Heart left ventricle (tissue), 13 donors: ENCODE data around the gene PIK3IP1.

Experiments
- CTCF ChIP-seq, 12 donors: fragments of 200-600 bp; sonication (generic) in 4 of 12; IDR thresholded peaks; one replicate each; pipeline versions ENCODE4 v1.5.0 to v1.8.0; 2018 to 2022; ENCODE audit warnings: antibody characterized with exemption in 12 of 12, mild to moderate bottlenecking in 5 of 12
- POLR2A ChIP-seq, 2 donors: fragments of 450-650 bp; IDR thresholded peaks; one replicate each; pipeline ENCODE4 v1.6.1; 2017; ENCODE audit warnings: antibody characterized with exemption in 2 of 2, mild to moderate bottlenecking in 2 of 2, moderate library complexity in 2 of 2
- donor health status: ischemic (EF 13 %, LVEDD 7.1; RV severe dilation, severe dysfunction).
- donor health status: DM: no; HTN: yes; CAD: no.
- donor health status: DM: no; HTN: no; CAD: no.
- donor health status: ischemic (EF 25% LVEDD 6.9; RV normal size, moderate dysfunction).
- donor health status: ischemic (EF 25% LVEDD 5.7; RV mildly dilated, moderate dysfunction).
- donor health status: ischemic (EF 35%, LVEDD 5.7; RV mildly dilated, moderate dysfunction).
- donor health status: nonischemic (EF 11% LVEDD 7.7; RV severe dilation, severe dysfunction).
- donor health status: DM: yes; HTN: yes; CAD: no.
- donor health status: PGD.
- donor health status: ischemic (EF 29% LVEDD 5.4; RV normal size, mild dysfunction).
- donor health status: nonischemic (EF 23%, LVEDD 6.1; RV moderate dilation, normal function).

- TF ChIP-seq CTCF (IDR thresholded peaks at IDR 0.05) (no peak), POLR2A (IDR thresholded peaks at IDR 0.05) (no peak)
Observed at GRCh38 chr22:31321421-31321820, 29.1 kb upstream of the PIK3IP1 start.
